Medulla oblongata (tissue), 1 donor: Measurements from ENCODE around the gene HOPX.
"Not testable (repeated sequence)": the region's sequence is repeated elsewhere in the genome, so short reads cannot be mapped to it uniquely, and the experiment has no call there.

ENCODE experiments used
- DNase-seq: peaks from one replicate; pipeline ENCODE4 v3.0.0-alpha.2; 2015; ENCODE audit errors: extremely low spot score

HOPX gene, protein sequence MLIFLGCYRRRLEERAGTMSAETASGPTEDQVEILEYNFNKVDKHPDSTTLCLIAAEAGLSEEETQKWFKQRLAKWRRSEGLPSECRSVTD

GRCh38 chr4:56681158-56681852 is at the start of gene HOPX:
Gene HOPX (minus strand): TSS chr4:56681296. CDS start chr4:56657816, 23,480 bp downstream.
- peak; percentile 42 for DNase-seq

GRCh38 chr4:56730097-56730496 is 49.0 kb upstream of the HOPX start:
- no peak for DNase-seq

DNA sequence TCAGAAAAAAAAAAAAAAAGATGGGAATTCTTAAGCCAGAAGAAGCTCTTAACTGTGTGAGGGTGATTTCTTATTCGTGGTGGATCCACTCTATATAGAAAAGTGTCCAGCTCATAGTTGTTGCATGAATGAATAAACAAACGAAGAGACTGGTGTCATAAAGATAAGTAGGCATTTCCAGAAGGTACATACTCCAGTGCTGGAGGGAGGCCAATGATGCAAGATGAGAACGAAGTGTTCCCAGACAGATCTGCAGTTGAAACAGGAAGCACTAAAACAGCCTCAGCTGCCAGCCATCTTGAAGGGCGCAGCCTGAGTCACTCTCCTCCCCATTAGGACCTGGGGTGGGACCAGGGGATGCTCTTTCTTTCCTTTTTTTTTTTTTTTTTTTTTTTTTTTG is 47.4 kb upstream of the HOPX start:
- no peak for DNase-seq

- DNase-seq = no peak
These were observed 46.1 kb upstream of the HOPX start for GRCh38 chr4:56727150-56727549.

DNA sequence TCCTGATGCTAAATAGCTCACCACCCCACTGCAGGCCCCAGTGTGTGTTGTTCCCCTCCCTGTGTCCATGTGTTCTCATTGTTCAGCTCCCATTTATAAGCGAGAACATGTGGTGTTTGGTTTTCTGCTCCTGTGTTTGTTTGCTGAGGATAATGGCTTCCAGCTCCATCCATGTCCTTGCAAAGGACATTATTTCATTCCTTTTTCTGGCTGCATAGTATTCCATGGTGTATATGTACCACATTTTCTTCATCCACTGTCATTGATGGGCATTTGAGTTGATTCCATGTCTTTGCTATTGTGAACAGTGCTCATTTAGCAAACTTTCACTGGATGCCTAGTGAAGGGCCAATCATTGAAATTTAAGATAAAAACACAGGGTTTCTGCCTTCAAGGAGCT is 45.5 kb upstream of the HOPX start:
- not testable (repeated sequence) for DNase-seq

- no peak for DNase-seq
These were observed 42.6 kb upstream of the HOPX start for GRCh38 chr4:56723659-56724230.

DNA sequence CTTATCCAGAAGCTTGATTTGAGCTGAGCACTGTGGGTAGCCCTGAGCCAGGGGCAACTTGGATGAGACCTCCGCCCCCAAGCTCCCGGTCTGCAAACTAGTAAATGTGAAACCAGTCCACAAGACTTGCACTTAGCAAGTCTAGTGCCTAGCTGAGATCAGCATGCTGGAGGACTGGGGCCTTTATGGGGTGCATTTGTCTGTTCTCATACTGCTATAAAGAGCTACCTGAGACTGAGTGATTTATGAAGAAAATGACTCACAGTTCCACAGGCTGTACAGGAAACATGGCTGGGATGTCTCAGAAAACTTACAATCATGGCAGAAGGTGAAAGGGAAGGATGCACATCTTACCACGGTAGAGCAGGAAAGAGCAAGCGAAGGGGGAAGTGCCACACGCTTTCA is 42.1 kb upstream of the HOPX start:
- no peak for DNase-seq

- no peak for DNase-seq
These were observed 27.1 kb upstream of the HOPX start for GRCh38 chr4:56708146-56708545.

- no peak for DNase-seq
These were observed 24.9 kb upstream of the HOPX start for GRCh38 chr4:56705966-56706365.

- no peak for DNase-seq
These were observed 24.2 kb upstream of the HOPX start for GRCh38 chr4:56705334-56705733.

DNA sequence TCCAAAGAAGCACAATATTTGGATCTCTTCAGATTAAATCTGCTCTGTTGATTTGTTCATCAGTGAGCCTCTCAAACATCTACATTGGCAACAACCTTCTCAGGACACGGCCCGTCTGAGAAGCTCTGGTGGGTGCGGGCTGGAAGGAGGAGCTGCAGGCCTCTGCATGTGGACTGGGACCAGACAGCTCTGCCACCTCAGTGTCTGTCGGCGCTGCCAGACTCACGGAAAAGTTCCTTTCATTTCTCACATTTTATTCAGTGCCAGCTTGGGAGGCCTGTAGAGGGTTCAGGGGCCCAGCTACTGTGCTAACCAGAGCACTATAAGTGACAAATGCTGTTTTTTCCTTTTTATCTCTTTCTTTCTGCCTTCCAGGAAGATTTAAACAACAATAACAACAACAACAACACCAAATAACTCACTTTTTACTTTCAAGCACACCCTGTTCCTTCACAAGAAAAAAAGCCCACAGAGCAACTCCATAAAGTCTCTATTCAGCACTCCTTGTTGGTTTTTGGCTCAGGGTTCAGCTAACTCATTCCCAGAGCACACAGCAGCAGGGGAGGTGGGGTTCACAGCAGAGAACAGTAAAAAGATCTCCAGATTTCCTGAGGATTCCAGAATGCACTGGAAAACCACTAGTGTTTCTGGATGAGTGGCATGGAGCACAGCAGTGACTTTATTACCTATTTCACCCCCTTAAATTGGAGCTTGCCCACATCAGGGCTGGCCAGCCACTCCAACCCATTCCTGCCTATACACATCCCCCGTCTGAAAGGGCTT is 23.2 kb upstream of the HOPX start:
- DNase-seq = peak; percentile 37

GRCh38 chr4:56703378-56703777 is 22.3 kb upstream of the HOPX start:
- DNase-seq = no peak

GRCh38 chr4:56701644-56702043 is 20.5 kb upstream of the HOPX start:
- DNase-seq = no peak

GRCh38 chr4:56701161-56701480 is 20.0 kb upstream of the HOPX start:
- DNase-seq = no peak

DNA sequence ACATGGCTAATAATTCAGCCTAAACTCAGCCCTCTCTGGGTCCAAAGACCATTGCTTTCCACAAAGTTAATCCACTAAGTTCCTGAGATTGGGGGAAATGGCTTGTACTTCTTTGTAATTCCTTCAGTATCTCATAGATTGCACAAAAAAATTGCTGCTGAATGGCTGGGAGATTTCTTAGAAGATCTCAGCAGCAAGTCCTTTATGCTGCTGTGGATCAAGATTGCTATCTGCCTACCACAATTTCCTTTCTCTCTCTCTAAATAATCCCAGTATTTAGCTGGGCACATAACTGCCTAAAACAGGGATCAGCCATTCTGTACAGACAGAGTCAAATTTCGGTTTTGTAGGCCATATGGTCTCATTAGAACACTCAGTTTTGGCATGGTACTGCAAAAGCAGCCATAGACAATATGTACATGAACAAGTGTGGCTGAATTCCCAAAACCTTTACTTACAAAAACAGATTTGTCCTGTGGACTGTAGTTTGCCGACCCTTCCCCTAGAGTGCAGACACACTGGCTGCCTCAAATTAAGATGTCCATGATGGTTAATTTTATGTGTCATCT is 18.5 kb upstream of the HOPX start:
- DNase-seq = no peak

DNA sequence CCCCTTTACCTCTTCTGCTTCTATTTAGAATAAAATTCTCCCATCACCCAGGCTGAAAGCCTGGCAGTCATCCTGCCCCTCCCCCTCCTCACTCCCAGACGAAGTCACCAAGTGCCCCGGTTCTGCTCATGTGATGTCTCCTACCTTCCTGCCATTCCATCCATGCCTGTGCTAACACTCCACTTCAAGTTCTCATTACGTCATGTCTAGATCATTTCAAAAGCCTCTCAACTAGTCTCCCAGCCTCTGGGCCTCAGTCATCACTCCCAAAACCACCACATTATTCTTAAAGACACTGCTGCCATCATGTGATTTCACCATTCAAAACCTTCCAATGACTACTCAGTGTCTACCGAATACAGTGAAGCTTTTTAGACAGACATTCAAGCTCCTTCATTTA is 17.2 kb upstream of the HOPX start:
- no peak for DNase-seq

DNA sequence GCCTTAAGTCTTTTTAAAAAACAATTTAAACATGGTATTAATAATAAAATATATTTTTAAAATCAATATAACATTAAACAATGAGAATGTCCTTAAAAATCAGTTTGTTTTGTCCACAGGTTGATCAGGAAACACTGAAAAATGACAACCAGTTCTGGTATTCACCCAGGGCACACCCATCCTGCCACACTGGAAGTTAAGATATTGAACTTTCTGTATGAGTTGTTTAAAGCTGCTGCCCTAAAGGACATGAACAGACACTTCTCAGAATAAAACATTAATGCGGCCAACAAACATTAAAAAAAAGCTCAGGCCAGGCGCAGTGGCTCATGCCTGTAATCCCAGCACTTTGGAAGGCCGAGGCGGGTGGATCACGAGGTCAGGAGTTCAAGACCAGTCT is 15.0 kb upstream of the HOPX start:
- no peak for DNase-seq

- DNase-seq = not testable (repeated sequence)
These were observed 12.4 kb upstream of the HOPX start for GRCh38 chr4:56693476-56693875.

- no peak for DNase-seq
These were observed 11.5 kb upstream of the HOPX start for GRCh38 chr4:56692576-56692975.

DNA sequence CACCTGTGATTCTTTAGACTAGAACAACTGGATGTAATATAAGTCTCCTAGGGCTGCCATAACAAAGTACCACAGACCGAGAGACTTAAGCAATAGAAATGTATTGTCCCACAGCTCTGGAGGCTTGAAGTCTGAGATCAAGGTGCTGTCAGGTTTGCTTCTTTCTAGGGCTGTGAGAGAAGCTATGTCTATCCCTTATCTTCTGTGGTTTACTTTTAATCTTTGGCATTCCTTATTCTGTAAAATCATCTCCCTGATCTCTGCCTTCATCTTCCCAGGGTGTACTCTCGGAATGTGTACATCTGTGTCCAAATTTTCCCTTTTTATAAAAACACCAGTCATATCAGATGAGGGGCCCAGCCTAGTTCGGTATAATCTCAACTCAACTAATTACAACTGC is 10.3 kb upstream of the HOPX start:
- DNase-seq = no peak

DNA sequence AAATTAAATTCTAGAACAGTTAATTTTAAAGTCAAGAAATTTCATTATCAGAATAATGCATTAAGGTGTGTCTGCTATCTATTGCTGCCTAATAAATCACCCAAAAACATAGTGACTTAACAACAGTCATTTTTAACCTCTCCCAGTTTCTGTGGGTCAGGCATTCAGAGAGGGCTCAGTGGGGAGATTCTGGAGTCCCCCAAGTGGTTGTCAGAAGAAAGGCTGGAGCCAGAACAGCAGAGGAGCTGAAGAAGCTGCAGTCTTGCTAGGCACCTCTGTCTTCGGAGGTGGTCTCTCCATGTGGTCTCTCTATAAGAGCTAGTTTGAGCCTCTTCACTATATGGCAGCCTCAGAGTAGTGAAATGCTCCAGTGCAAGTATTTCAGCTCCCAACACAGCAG is 9.3 kb upstream of the HOPX start:
- no peak for DNase-seq

DNA sequence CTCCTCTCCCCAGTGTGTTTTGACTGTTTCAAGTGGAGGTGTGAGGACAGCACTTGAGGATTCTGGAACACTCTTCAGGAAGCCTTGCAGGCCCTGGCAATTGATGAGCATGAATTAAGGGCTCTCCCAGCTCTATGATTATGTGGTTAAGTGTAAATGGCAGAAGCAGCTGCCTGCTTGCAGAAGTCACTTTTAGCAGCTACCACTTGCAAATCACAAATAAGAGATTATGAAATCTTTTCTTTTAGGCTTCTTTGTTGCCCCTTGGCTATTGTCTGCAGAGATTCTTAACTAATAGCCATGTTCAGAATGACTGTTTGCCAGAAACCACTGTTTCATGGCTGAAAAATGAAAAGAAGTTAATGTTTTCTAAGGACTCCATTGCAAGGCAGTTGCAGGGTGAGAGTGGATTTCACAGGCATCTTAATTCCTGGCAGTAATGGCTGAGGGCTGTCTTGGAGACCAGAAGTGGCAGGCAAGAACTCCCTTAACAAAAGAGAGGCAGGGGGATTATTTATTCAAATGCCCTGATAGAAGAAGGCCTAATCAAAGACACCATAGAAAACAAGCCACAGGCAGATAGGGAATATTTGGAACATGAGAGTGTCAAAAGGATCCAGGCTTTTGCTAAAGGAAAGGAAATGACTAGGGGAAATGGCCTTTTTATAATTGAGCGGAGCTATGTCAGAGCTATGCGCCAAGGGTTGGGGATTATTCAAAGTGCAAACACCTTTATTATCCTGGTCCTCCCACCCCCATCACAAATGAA is 8.3 kb upstream of the HOPX start:
- DNase-seq = peak; percentile 38
